ENCODE measurements around the gene GNAO1.
"Not testable (repeated sequence)": the region's sequence is repeated elsewhere in the genome, so short reads cannot be mapped to it uniquely, and the experiment has no call there.

The GNAO1 gene

DNA sequence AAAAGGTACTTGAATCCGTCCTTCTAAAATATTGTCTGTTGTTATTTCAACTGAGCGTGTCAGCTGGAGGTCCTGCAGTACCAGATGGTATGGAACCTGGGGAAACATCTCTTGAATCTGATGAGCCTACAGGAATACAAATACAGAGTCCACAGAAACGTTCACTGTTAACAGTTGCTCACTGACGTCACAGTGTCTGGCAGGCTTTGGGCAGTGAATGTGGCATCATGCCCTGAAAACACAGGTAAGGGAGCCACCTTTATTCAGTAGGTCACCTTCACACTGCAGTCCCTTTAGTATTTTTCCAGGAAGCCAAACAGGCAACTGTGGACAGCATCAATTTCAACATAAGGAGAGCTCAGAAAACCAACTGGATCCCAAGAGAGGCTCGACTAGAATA lies 177.9 kb downstream of the GNAO1 start:
- no peak for DNase-seq

DNA sequence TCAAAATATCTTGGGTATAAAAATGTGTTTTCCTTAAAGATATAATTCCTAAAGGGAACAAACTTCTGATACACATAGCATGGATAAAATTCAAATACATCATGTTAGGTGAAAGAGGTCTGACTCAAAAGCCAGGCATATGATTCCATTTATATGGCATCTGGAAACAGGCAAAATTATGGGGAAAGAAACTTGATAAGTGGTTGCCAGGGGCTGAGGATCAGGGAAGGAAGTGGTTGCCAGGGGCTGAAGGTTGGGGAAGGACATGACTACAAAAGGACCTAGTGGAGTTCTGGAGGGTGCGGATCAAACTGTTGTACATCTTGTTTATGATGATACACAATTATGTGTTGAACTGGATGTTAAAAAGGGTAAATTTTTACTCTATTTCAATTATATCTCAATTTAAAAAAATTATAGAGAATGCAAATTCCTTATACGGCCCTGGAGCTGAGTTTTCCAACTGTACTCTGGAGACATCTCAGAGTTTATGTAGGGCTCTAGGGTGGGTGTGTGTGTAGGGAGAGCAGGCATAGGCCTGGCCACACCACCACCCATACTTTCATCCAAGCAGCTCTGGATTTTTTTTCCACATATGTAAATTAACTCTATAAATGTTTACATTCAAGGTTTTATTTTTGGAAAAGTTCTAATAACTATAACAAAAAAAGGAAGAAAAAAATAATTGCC lies 179.0 kb downstream of the GNAO1 start:
- no peak for DNase-seq

DNA sequence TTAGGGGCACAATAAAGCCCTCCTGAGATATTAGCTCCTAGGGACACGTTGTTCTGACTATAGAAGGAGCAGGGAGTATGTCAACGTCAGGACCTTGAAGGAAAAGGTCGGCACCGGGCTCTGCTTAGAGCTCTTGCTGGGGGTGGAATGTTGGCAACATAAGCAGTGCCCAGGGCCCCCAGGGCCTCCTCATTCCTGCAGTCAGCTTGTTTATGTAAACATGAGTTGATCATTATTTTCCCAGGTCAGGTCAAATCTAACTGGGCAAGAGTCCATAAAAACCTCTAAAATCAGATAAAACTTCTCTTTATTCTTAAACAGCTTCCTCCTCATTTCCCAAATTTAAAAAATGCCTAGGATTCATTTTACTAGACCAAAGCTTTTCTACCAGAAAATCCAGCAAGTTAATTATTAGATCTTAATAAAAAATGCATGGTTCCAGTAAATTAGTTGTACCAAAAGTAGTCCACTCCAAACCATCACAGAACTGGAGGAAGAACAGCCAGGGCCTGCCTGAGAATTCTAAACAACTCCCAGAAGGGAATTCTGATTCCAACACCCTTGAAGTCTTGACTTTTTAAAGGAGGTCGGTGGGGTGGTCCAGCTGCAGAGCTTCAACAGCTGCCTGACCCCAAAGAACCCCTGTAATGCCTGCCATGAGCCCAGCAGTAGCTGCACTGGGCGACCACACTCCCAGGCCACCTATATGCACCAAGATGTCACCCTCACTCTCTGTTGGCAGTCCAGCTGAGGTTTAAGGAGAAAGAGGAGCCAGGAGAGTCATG lies 179.8 kb downstream of the GNAO1 start:
- DNase-seq, result no peak

DNA sequence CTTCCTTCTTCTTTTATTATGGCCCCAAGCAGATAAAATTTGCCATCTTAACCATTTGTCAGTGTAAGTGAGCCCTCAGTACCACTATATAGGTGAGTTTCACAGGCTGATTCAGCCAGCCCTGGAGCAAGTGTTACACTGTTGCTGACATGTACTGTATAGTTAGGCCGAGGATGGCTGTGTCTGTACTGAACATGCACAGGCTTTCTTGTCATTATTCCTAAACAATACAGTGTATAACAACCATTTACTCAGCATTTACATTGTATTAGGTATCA lies 180.3 kb downstream of the GNAO1 start:
- DNase-seq, result no peak

DNA sequence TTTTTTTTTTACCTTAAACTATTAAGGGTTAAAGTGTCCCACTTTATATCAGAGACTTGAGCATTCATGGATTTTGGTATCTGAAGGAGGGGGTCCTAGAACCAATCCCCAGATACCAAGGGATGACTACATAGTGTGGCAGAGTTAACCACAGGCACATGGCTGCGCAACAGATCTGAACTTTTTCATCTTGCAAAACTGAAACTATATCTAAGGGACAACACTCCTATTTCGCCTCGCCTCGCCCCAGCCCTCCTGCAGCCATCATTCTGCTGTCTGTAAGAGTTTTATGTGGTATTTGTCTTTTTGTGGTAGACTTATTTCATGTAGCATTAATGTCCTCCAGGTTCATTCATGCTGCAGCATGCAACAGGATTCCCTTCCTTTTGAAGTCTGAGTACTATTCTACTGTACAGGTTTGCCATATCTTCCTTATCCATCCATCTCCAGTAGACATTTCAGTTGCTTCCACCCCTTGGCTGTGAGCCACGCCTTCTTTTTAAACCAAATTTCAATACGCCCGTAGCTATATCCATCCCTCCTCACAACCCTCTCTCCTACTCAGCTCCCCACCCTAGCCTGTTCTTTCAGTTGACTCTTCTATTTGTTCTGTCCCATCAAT lies 180.8 kb downstream of the GNAO1 start:
- DNase-seq, result no peak

DNA sequence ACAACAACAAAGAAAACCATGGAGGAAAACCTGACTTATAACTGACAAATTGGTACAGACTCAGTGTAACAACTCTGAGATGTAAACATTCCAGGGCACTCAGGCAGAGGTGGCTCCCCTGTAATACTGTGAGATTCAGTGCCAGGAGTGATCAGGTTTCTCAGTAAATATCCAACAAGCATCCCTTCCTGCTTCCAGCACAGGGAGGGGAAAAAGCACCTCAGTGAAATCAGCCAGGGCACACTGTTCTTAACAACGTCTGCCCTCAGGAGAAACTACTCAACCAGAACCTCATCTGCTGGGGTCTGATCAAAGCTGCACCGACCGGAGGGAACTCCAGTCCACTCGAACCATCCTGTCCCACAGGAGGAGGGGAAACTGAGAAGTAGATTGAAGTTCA lies 181.7 kb downstream of the GNAO1 start:
- DNase-seq, result no peak

DNA sequence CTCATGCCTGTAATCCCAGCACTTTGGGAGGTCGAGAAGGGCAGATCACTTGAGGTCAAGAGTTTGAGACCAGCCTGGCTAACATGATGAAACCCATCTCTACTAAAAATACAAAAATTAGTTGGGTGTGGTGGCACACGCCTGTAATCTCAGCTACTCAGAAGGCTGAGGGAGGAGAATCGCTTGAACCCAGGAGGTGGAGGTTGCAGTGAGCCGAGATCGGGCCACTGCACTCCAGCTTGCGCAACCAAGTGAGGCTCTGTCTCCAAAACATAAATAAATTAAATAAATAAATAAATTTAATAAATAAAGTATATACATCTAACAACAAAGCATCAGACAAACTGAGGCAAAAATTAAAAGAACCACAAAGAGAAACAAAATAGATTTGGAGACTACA lies 184.5 kb downstream of the GNAO1 start:
- not testable (repeated sequence) for DNase-seq

DNA sequence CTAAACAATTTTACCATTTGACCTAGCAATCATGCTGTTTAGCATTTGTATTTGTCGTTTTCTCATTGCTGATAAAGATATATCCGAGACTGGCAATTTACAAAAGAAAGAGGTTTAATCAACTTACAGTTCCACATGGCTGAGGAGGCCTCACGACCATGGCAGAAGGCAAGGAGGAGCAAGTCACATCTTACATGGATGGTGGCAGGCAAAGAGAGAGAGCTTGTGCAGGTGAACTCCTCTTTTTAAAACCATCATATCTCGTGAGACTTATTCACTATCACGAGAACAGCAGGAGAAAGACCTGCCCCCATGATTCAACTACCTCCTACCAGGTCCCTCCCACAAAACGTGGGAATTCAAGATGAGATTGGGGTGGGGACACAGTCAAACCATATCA lies 187.8 kb downstream of the GNAO1 start:
- not testable (repeated sequence) for DNase-seq

DNA sequence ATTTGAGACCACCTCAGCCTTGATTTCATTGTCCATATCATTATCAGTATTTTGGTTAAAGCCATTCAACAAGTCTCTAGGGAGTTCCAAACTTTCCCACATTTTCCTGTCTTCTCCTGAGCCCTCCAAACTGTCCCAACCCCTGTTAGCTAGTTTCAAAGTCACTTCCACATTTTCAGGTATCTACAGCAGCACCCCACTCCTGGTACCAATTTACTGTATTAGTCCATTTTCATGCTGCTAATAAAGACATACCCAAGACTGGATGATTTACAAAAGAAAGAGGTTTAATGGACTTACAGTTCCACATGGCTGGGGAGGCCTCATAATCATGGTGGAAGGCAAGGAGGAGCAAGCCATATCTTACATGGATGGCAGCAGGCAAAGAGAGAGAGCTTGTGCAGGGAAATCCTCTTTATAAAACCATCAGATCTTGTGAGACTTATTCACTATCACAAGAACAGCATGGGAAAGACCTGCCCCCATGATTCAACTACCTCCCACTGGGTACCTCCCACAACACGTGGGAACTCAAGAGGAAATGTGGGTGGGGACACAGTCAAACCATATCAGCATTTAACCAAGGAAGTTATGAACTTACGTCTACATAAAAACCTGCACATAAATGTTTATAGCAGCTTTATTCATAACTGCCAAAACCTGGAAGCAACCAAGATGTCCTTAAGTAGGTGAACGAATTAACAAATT lies 189.6 kb downstream of the GNAO1 start:
- not testable (repeated sequence) for DNase-seq

DNA sequence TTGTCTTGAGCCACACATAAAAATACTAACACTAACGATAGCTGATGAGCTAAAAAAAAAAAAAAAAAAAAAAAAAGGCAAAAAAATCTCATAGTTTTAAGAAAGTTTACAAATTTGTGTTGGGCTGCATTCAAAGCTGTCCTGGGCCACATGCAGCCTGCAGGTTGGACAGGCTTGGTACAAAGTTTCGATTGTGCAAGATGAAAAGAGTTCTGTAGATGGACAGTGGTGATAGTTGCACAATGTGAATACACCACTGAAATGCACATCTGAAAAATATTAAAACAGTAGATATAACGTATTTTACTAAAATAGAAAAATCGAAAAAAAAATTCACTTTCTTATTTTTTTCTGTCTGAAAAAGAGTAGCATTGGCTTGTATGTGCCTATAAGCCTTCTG lies 191.2 kb downstream of the GNAO1 start:
- no peak for DNase-seq

DNA sequence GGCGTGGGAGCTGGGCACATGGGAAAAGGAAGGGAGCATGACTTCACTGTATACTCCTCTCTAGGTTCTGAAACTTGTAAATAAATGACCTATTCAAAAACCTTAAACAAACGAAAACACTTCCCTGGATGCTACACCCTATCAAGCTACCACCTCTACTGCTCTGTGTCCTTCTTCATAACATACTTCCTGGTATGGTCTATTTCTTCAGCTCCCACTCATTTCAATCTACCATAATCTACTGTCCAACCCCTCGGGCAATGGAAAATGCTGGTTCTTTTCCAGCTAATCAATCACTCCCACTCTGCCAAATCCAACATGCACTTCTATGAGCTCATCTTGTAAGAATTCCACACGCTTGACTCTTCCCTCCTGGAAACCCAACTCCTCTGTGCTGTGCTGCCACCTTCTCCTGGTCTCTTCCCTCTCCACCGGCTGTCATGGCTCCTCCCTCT lies 191.6 kb downstream of the GNAO1 start:
- no peak for DNase-seq

DNA sequence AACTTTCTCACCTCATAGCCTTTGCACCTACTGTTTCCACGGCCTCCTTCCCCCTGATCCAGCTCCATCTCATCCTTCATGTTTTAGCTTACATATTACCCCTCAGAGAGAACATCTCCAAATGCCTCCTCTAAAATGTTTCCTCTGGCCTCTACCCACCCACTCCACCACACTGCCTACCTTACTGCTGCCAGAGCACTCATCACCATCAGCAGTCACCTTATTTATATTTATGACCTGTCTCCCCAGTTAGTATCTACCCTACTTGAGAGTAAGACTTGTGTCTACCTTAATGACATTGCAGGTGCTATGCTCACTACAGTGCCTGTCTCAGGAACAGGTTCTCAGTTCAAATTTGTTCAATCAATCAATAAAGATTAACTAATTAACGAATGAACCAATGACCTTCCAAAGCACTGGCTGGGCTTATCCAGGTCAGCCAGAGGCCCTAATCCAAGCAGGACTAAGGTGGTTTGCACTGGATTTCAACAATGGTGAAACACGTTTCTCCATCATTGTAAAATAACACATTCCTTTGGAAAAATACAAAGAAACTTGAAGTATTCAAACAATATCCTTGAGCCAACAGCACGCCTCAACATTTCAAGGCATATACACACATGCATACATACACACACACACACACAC lies 192.9 kb downstream of the GNAO1 start:
- DNase-seq, result no peak

DNA sequence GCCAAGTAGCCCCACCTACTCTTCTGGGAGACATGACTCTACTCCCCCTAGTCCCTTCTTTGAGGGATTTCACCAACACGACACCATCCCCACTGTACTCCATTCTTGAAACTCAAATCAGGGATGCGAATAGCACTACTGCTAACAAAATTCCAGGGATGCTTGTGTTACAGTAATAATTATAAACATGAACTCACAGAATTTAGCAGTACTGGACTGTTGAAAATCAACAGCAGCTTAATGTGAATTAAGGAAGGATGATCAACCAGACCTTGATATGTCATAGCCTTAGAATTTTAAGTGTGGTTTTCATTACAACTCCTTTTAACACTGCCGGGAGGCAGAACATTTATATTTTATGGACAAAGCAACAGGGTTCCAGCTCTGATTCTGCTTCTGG lies 196.1 kb downstream of the GNAO1 start:
- DNase-seq, result no peak

DNA sequence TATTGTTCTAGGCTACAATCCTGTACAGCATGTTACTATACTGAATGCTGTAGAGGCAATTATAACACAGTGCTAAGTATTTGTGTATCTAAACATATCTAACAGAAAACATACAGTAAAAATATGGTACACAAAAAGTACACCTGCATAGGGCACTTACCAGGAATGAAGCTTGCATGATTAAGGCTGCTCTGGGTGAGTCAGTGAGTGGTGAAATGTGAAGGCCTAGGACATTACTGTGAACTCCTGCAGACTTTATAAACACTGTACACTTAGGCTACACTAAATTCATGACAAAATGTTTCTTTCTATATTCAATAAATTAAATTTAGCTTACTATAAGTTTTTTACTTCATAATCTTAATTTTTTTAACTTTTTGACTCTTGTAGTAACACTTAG lies 196.9 kb downstream of the GNAO1 start:
- DNase-seq, result no peak

DNA sequence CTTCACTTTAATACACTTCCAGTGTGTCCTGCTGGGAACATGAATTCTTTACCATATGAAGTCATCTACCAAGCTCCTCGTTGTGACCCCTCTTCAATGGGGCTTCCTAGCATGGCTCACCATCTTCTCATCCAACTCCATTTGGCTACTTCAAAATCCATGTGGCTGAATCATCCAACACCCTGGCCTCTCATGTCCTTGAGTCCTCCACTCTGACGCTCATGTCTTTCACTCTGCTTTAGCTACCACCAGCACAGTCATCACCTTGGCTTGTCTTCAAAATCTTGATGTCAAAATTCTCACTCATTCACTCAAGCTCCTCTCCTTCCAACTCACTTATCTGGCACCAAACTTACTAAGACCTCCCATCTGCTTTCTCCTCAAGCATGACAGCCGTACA lies 198.3 kb downstream of the GNAO1 start:
- no peak for DNase-seq

DNA sequence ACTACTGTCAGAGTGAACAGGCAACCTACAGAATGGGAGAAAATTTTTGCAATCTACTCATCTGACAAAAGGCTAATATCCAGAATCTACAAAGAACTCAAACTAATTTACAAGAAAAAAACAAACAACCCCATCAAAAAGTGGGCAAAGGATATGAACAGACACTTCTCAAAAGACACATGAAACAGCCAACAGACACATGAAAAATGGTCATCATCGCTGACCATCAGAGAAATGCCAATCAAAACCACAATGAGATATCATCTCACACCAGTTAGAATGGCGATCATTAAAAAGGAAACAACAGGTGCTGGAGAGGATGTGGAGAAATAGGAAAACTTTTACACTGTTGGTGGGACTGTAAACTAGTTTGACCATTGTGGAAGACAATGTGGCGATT lies 205.4 kb downstream of the GNAO1 start:
- not testable (repeated sequence) for DNase-seq

DNA sequence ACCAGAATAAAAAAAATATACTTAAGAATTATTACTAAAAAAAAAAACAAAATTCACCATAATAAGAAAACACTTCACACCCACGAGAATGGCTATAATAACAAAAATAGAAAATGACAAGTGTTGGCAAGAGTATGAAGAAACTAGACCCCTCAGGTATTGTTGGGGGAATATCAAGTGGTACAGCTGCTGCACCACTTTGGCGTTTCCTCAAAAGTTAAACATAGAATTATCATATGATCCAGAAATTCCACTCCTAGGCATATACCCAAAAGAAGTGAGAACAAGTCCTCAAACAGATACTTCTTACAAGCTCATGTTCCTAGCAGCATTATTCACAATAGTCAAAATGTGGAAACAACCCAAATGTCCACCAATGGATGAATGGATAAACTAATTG lies 207.8 kb downstream of the GNAO1 start:
- no peak for DNase-seq

DNA sequence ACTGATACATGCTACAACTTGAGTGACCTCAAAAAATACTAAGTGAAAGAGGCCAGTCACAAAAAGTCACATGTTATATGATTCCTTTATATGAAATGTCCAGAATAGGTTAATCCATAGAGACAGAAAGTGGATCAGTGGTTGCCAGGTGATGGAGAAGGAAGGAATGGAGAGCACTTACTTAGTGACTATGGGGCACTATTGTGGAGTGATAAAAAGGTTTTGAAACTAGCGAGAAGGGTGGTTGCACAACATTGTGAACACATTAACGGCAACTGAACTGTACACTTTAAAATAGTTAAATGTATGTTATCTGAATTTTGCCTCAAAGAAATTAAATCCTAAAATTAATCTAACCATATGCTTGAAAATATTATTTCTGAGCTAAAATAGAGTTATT lies 208.2 kb downstream of the GNAO1 start:
- DNase-seq, result no peak

DNA sequence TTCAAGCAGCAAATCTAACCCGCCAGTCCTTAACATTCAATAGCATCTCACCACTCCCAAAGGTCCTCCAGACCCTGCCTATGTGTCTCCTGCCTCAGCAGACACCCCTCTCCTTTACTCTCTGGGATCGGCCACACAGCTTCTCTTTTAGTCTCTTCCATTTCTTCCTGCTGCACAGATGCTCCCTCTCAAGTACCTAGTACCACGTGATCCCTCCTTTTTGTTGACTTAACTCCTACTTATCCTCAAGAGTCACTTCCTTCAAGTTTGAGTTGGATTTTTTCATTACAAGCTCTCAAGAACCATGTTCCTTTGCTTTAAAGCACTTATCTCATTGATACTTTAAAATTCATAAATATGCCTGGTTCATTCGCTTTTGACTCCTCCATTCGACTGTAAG lies 209.2 kb downstream of the GNAO1 start:
- DNase-seq, result no peak

DNA sequence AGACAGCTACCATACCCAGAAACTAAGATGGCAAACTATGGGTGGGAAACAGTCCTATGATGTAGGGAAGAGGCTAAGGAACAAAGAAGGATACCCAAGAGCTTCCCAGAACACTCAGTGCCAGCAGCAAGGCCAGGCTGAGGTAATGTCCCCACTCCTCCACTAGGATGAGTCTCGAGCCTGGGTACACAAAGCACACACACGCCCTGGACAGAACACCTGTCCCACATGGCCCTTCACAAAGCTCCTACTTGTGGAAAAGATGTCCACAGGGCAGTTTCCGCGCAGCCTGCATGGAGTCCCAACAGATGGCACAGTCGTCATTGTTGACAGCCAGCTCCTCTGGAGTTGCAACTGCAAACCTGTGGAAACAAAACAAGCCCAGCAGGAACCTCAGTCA lies 210.2 kb downstream of the GNAO1 start:
- no peak for DNase-seq

DNA sequence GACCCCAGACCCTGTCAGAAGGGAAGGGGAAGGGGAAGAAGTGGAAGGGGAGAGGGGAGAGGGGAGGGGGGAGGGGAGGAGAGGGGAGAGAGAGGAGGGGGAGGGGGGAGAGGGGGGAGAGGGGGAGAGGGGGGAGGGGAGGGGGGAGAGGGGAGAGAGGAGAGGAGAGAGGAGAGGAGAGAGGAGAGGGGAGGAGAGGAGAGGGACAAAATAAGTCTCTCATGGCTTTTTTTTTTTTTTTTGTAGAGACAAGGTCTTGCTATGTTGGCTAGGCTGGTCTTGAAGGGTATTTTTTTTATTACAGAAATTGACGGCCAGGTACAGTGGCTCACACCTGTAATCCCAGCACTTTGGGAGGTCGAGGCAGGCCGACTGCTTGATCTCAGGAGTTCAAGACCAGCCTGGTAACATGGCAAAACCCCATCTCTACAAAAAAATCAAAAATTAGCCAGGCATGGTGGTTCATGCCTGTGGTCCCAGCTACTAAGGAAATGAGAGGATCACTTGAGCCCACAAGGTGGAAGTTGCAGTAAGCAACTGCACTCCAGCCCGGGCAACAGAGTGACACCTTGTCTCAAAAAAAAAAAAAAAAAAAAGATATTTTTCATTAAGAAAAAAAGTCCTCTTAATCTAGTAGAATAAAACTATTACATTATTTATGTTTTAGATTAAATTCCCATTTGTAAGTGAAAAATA lies 214.8 kb downstream of the GNAO1 start:
- no peak for DNase-seq
